Uterus (tissue), 4 donors: Measurements from ENCODE around the gene ZNF780A. TPM values are rescaled to one million over a fixed set of nuclear protein-coding genes. Genes with fewer than 3 reads are reported as not detected.

ENCODE experiments used
- DNase-seq, 2 donors: peaks; one replicate each; pipeline ENCODE4 v3.0.0-alpha.2; 2019 to 2020
- H3K27ac ChIP-seq, 2 donors: fragments of 200-600 bp; sonication (generic); 1 replicate in 1 of 2; 2 replicates in 1 of 2; pipeline ENCODE4 v1.5.1; 2016 to 2018
- H3K27me3 ChIP-seq, 2 donors: fragments of 200-600 bp; sonication (generic); one replicate each; pipeline ENCODE4 v1.5.1; 2018 to 2019; ENCODE audit warnings: control low read depth in 1 of 2
- H3K36me3 ChIP-seq, 2 donors: fragments of 200-600 bp; sonication (generic); one replicate each; pipeline ENCODE4 v1.5.1; 2019; ENCODE audit warnings: control low read depth in 1 of 2
- H3K4me1 ChIP-seq, 2 donors: fragments of 200-600 bp; sonication (generic); one replicate each; pipeline ENCODE4 v1.5.1; 2018 to 2019; ENCODE audit warnings: control low read depth in 1 of 2
- H3K4me3 ChIP-seq, 2 donors: fragments of 200-600 bp; sonication (generic); 1 replicate in 1 of 2; 2 replicates in 1 of 2; pipeline ENCODE4 v1.5.1; 2018 to 2019; ENCODE audit warnings: mild to moderate bottlenecking in 1 of 2
- H3K9me3 ChIP-seq, 2 donors: fragments of 200-600 bp; sonication (generic); one replicate each; pipeline ENCODE4 v1.5.1; 2019; ENCODE audit warnings: control low read depth in 1 of 2
- CTCF ChIP-seq, 4 experiments: fragments of 200-600 bp in 2 of 4; fragments of 450-650 bp in 2 of 4; sonication (generic) in 2 of 4; IDR thresholded peaks; one replicate each; pipeline ENCODE4 v1.5.1; 2016 to 2019; ENCODE audit warnings: antibody characterized with exemption in 4 of 4, mild to moderate bottlenecking in 2 of 4, moderate library complexity in 1 of 4
- POLR2A ChIP-seq, 2 donors: fragments of 450-650 bp; IDR thresholded peaks; one replicate each; pipeline ENCODE4 v1.6.1; 2016; ENCODE audit warnings: antibody characterized with exemption in 2 of 2, mild to moderate bottlenecking in 1 of 2, moderate library complexity in 1 of 2
- intact Hi-C: fragments of 100-400 bp; cut with DNase I; formaldehyde crosslinking; loops from one replicate; pipeline ENCODE4 v1.15.1; 2023; ENCODE audit warnings: low total_unique reads
- total RNA-seq, 4 donors: library from RNA; depleted of rRNA in 3 of 4; stranded (reverse); fragments of >200 nt in 3 of 4; gene quantifications; one replicate each; pipeline versions ENCODE4 v1.1.0 to v1.2.4, GENCODE V29; 2014 to 2023
- donor health status: DM: yes; HTN: yes; CAD: no.

Gene ZNF780A
- total RNA-seq, 4 donors from 2014 or later, result 9.4 to 52.9 (median 18.5) TPM

- Histone ChIP-seq H3K9me3 (peaks cover 0 to 45% of the 10 kb centered on the region in 2 donors), H3K4me1 (no peaks in the 10 kb centered on the region), H3K36me3 (no peaks in the 10 kb centered on the region), H3K27me3 (no peaks in the 10 kb centered on the region), H3K27ac (no peak overlapping the region), H3K4me3 (no peak overlapping the region)
- no peak for DNase-seq
- intact Hi-C loops, result no loop called here
- TF ChIP-seq POLR2A (IDR thresholded peaks at IDR 0.05) (no peak), CTCF (IDR thresholded peaks at IDR 0.05) (no peak)
Measured at GRCh38 chr19:40025938-40026596, 64.7 kb downstream of the ZNF780A start.

GRCh38 chr19:40023969-40024368 lies 66.8 kb downstream of the ZNF780A start:
- intact Hi-C loops, result no loop called here
- Histone ChIP-seq H3K27ac (no peak overlapping the region), H3K27me3 (no peaks in the 10 kb centered on the region), H3K9me3 (peaks cover 0 to 27% of the 10 kb centered on the region in 2 donors), H3K36me3 (no peaks in the 10 kb centered on the region), H3K4me3 (no peak overlapping the region), H3K4me1 (no peaks in the 10 kb centered on the region)
- no peak for DNase-seq
- TF ChIP-seq POLR2A (IDR thresholded peaks at IDR 0.05) (no peak), CTCF (IDR thresholded peaks at IDR 0.05) (no peak)

Other genes starting within 250 kb of the ZNF780A start
- gene FBL, start 244.6 kb downstream of the ZNF780A start, total RNA-seq, result 100 to 1,000 TPM in 3 of 4 donors, 10 to 100 TPM in 1; 71.7 to 327 (median 277) TPM
- gene FCGBP, start 156.3 kb downstream of the ZNF780A start, total RNA-seq, result 10 to 100 TPM in 3 of 4 donors, 1 to 10 TPM in 1; 3.8 to 34.7 (median 11.4) TPM
- gene PSMC4, start 119.8 kb downstream of the ZNF780A start, total RNA-seq, result 100 to 1,000 TPM in 1 of 4 donors, 10 to 100 TPM in 3; 59.4 to 162 (median 67.2) TPM
- 10 to 100 TPM in 1 of 4 donors, 1 to 10 TPM in 3; 1.0 to 18.9 (median 6.3) TPM for gene ZNF546, start 93.9 kb downstream of the ZNF780A start, total RNA-seq
- 10 to 100 TPM in 2 of 4 donors, 1 to 10 TPM in 2; 8.2 to 48.3 (median 18.2) TPM for gene ZNF780B, start 34.7 kb downstream of the ZNF780A start, total RNA-seq
- gene MAP3K10, start 100.5 kb upstream of the ZNF780A start, total RNA-seq, result 10 to 100 TPM in 1 of 4 donors, 1 to 10 TPM in 3; 1.0 to 29.0 (median 3.1) TPM
- not detected for gene TTC9B, start 127.4 kb upstream of the ZNF780A start, total RNA-seq
- gene CCNP, start 135.7 kb upstream of the ZNF780A start, total RNA-seq, result under 1 TPM in 2 of 4 donors, not detected in 2; 0.21 to 0.61 TPM
- gene AKT2, start 194.4 kb upstream of the ZNF780A start, total RNA-seq, result 100 to 1,000 TPM in 2 of 4 donors, 10 to 100 TPM in 2; 32.6 to 177 (median 95.2) TPM